NCI-H1105 treated with DMSO at 0.1 percent for 48 hours (cell line): ENCODE data around the gene PTPRF.

ENCODE experiments used
- DNase-seq: peaks from one replicate; lab custom pipeline; 2025; lab: John Stamatoyannopoulos, UW

Gene PTPRF

GRCh38 chr1:43669878-43670277, 139.2 kb downstream of the PTPRF start:
- DNase-seq: no peak

GRCh38 chr1:43671193-43671592, 140.5 kb downstream of the PTPRF start:
- no peak for DNase-seq

DNA sequence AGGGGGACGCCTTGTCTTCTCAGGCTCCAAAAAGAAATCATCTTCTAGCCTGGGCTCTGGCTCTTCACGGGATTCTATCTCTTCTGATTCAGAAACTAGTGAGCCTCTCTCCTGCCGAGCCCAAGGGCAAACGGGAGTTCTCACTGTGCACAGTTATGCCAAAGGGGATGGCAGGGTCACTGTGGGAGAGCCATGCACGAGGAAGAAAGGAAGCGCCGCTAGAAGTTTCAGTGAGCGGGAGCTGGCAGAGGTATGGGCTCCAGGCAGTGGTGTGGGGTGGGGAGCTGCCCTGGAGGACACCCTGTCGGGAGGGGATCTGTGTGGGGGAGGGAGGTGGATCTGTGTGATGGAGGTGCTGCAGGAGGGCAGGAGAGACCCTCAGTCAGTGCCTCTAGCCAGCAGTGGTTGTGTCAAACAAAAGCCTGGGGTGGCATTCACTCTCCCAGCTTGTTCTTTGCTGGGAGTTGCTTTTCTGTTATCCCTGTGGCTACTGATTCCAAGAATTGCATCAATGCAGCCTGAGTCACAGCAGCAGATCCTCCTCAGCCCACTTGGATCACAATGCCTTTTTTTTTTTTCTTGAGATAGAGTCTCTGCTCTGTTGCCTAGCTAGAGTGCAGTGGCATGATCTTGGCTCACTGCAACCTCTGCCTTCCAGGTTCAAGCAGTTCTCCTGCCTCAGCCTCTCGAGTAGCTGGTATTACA, 141.1 kb downstream of the PTPRF start:
- no peak for DNase-seq

DNA sequence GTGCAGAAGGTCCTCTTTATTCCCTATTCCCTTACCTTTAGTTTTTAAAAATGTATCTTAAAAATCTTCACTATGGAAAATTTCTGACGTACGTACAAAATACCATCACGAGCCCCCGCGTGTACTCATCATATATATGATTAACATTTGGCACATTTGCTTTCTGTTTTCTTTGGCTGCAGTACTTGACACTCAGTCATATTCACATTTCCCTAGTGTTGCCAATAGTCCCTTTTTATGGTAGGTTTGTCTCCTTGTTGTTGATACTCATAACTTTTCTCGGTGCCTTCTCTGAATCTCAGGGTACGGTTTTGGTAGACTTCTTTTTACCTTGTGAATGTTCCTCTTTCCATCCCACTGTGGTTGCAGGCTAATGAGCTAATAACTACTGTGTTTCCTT, 142.6 kb downstream of the PTPRF start:
- DNase-seq: no peak
